HG02610 (cell line): ENCODE results near the gene LAMP2.
"Not testable (repeated sequence)": the region's sequence is repeated elsewhere in the genome, so short reads cannot be mapped to it uniquely, and the experiment has no call there.

Experiments used
- ATAC-seq: cut with Tn5 transposase; IDR thresholded peaks from one replicate; pipeline ENCODE4 v1.9.1; 2021; ENCODE audit warnings: mild to moderate bottlenecking, moderate library complexity; ENCODE audit not compliant: unreplicated experiment

LAMP2 gene

DNA sequence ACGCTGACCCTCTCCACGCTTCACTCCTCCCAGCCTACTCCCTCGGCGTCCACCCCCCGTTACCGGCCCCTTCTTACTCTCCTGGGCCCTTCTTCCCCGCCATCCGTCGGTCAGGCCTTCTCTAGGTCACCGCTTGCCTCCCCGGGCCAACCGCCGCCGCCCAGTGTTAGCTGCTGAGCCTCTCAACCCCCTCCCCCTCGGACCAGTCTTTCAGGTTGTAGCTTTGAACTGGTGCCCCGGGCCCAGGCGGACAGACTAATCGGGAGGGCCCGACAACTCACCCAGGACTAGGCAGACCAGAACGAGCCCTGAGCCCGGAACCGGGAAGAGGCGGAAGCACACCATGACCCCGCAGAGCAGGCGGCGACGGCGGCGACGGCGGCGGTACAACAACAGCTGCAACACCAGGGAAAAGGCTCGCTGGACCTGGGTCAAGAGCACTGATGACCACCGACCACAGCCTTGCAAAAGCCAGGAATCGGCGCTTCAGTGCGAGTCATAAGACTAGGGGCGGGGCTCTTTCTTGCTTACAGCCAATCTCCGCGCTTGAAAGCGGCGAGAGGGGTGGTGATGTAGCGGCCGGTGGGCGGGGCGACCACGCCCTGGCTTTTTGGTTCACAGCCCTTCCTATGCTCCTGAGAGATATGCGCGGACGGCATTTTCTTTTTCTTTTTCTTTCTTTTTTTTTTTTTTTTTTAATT lies at the start of gene LAMP2:
TSS of gene LAMP2 (minus strand) at position 472 of the 701 bp plus-strand sequence. CDS start at position 345, 127 bp downstream.
- ATAC-seq: peak; percentile 99

DNA sequence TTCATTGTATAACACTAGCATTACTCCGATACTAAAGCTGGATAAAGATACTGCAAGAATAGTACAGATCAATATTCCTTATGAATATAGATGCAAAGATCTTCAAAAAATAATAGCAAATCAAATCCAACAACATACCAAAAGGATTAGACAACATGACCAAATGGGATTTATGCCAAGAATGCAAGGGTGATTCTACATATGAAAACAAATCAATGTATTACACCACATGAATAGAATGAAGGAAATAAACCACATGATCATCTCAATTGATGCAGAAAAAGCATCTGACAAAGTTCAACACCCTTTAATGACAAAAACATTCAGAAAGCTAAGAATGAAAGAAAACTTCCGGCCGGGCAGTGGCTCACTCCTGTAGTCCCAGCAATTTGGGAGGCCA lies 48.8 kb upstream of the LAMP2 start:
- no peak for ATAC-seq

DNA sequence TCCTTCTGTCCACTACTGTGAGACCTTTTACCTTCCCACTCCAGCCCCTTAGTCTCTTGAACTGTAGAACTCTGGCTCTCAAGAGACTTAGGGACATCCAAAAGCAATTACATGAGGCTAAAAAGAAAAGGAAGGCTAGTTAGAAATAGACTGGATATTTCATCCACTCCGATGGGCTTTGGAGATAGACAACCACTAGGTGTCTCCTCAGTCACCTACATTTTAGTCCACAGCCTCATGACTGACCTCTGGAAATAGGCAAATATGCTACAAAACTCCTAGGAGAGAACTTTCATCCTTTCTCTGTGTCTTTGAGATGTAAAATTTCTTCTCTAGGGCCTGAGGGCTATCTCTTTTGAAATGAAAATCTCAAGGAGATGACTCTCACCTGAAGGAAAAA lies 45.1 kb upstream of the LAMP2 start:
- no peak for ATAC-seq

DNA sequence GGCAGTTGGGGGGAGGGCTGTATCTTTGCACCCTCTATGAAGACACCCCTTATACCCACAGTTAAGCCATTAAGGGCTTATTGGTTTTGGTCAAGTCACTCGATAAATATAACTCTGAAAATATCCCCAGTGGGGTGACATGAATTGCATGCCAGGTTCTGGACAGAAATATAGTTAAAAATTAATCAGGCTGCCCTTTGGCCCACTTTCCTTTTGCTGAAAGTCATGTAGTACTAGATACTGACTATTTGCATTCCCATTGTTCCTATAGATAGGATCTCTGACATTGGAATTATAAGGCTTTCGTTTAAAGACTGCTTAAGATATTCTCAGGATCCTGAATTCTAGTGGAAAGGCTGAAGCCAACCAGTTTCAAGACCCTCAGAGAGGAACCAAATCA lies 43.5 kb upstream of the LAMP2 start:
- no peak for ATAC-seq

DNA sequence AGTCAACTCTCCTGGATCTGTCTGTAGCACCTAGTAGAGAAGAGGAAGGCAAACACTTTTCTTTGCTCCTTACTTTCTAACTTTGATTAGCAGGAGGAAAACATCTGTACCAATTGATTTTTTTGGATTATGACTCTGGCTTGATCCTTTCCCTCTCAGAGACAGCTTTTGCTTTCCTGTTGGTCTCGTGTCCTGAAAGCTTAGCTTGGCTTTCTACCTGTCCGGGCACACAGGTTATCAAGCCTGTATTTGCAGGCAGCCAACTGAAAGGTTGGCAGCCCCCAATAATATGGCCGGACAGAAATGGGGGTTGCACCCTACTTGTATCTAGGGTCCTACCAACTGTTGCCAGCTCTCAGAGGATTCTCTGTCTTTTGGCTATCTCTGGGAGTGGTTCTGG lies 43.1 kb upstream of the LAMP2 start:
- no peak for ATAC-seq

DNA sequence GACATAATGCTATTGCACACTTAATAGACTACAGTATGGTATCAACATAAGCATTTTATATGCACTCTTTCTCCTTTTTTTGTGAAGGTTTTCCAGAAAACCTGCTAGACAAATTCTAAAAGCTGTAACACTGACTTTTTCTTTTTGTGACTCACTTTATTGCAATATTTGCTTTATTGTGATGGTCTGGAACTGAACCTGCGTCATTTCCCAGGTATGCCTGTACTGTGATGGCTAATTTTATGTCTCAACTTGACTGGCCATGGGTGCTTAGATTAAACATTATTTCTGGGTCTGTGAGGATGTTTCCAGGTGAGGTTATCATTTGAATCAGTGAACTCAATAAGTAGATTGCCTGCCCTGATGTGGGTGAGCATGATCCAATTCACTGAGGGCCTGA lies 35.5 kb upstream of the LAMP2 start:
- ATAC-seq: no peak

DNA sequence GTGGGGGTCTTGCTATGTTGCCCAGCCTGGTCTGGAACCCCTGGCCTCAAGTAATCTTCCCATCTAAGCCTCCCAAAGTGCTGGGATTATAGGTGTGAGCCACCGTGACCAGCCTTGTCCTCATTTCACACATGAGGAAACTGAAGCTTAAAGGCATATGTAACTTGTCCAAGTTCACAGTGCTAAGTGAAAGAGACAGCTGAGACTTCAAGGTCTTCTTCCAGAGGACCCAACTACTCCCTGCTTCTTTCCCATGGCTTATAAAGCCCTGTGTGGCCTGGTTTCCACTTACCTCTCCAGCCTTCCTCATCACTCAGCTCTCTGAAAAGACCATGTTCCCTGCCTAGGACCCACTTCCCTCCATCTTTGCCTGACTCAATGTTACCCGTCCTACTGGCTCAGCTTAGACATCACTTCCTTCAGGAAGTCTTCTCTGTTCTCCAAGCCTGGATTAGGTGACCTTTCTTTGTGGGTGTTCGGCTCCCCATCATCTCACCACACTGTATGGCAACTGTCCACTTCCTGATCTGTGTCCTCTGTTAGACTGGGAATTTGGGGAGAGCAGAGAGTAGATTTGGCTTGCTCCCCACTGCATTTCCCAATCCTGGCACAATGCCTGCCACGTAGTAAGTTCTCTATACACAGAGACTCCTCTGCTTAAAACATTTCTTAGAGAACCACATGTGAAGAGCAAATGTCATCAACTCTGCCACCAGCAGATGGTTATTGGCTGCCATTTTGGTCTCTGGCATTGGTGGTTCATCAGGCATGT lies 30.4 kb upstream of the LAMP2 start:
- ATAC-seq: no peak

DNA sequence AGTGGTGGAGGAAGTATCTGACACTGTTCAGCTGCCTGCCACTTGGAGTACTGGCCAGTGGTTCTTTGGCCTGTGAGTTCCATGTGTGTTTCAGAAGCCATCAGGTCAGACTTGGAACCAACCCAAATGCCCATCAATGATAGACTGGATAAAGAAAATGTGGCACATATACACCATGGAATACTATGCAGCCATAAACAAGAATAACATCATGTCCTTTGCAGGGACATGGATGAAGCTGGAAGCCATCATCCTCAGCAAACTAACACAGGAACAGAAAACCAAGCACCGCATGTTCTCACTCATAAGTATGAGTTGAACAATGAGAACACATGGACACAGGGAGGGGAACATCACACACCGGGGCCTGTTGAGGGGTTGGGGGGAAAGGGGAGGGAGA lies 21.0 kb upstream of the LAMP2 start:
- ATAC-seq: not testable (repeated sequence)

DNA sequence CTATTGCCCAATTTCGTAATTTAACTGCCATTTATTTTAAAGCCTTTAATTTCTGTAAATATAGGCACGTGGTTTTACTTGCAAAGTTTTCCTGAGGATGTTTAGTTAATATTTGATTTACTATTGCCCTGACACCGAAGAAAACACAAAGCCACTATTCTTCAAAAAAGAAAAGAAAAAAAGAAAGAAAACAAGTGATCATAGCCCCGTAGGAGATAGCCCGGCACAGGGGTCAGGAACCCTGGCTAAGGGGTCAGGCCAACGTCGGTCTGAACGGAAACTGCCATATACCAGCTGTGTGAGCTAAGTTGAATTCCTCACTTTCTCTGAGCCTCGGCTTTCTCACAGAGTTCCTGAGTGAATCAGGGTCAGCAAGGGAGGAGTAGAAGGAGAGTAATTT lies 17.7 kb upstream of the LAMP2 start:
- no peak for ATAC-seq

DNA sequence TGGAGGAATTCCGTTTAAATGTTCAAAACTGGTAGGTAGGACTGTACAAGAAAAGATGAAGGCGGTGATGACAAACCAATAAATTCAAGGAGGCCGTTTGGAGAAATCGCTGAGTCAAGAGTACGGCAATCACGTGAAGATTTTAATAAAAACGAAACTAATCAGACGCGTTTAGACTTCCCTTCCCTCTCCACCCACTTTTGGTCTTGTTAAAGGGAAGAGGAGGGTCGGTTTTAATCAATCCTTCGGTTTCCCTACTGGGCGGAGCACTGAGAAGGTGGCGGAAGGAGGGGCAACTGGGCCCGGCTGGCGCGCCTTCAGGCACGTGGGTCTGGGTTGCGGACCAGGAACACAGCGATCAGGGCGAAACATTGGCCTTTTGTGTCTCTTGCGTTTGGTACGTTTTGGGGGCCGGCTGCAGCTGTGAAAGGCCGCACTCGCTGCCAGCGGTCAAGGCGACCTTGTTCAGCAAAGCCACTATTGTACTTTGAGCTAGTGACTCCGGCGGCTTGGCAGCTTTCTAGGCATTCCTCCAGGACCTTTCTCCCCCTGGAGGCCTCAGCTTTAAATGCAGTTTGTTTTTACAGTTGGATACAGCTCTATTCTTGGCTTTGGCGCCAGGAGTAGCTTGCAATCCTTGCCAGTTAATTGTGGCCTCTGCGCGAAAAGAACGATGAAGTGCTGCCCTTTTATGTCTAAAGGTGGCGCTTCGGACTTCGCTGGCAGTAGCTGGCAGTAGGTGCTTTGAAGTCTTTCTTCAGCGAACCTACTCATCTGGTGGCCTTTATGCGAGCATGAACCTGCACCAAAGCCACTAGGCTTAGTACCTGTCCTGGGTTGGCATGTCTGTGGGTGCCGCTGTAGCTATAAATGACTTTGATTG lies 16.8 kb upstream of the LAMP2 start:
- peak; percentile 89 for ATAC-seq

DNA sequence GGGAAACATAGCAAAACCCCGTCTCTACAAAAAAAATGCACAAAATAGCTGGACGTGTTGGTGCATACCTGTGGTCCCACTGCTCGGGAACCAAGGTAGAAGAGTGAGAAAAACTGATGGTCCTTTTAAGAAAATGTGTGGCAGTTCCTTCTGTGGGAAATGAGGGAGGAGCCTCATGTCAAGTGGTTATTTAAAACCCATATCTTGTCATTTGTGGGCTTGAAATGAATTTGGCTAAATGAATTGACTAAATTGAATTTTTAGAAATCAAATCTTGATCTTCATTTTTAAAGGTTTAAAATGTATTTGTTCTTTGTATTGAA lies 16.2 kb upstream of the LAMP2 start:
- ATAC-seq: no peak

DNA sequence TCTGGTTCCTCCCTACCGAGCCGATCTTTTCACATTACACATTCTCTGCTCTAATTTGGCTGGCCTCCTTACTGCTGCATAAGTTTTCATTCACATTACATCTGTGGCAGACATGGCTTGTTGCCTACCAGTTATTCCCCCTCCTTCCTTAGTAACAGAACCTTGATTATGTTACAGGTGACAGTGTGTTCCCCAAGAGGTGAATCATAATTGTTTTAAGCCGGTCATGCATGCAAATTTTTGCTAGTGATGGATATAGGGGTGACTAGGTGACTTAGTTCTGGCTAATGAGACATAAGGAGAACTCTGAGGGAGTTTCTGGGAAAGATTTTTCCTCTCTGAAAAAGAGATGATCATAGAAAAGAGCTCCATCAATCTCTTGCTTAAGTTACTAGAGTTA lies 8.4 kb upstream of the LAMP2 start:
- ATAC-seq: no peak

DNA sequence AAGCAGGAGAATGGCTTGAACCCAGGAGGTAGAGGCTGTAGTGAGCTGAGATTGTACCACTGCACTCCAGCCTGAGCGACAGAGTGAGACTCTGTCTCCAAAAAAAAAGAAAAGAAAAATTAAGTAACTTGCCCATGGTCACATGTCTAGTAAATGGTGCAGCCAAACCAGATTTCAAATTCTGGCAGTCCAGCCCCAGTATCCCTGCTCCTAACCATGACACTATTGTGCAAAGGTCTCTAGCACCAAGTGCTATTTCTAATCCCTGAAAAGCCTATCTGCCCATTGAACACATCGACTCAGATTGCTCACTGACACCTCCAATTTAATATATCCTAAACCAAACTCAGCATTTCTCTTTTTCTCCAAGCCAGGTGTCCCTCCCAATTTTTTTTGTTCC lies 7.6 kb upstream of the LAMP2 start:
- no peak for ATAC-seq

DNA sequence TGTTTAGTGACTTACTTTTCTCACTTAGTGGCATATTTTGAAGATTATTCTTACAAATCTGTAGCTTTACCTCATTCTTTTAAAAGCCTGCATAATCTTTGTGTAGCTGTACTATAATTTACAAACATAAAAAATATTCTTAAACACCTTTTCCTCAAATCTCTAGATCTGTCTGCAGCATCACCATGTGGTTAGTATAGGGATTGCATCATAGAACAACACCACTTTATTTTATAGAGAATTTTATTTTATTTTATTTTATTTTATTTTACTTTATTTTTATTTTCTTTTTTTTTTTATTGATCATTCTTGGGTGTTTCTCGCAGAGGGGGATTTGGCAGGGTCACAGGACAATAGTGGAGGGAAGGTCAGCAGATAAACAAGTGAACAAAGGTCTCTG lies 6.4 kb upstream of the LAMP2 start:
- ATAC-seq: not testable (repeated sequence)

DNA sequence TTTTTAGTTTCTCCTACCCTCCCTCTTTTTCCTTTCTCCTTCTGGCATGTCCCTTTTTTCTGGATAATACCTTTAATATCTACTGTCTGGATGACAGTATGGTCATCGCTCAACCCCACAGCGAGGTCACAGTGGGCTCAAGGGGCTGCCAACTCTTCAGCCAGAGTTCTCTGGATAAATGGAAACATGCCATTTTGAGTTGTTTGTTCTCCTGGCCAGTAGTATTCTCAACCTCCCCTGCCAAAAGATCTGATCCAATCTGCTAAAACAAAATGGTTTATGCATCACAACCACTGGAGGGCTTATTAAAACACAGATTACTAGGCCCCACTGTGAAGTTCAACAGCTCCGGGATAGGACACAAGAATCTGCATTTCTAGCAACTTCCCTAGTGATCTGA lies 5.0 kb upstream of the LAMP2 start:
- ATAC-seq: no peak

DNA sequence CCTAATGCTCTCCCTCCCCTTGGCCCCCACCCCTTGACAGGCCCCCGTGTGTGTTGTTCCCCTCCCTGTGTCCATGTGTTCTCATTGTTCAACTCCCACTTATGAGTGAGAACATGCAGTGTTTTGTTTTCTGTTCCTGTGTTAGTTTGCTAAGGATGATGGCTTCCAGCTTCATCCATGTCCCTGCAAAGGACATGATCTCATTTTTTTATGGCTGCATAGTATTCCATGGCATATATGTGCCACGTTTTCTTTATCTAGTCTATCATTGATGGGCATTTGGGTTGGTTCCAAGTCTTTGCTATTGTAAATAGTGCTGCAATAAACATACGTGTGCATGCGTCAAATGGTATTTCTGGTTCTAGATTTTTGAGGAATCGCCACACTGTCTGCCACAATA lies 561 bp upstream of the LAMP2 start:
- peak; percentile 3 for ATAC-seq

DNA sequence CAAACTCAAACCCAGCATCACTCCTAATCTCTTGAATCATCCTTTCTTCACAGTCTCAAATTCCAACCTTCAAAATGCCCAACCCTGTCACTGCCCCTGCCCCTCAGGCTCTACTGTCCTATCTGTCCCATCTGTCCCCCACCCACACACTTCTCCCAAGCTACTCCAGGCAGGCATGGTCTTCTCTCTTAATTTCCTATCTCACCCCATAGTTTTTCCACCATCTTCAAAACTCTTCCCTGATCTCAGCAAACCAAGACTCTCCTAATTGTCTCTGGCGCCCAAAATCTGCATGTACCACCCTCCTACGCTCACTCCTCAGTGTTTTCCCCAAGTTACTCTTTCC lies 644 bp downstream of the LAMP2 start:
- ATAC-seq: no peak

DNA sequence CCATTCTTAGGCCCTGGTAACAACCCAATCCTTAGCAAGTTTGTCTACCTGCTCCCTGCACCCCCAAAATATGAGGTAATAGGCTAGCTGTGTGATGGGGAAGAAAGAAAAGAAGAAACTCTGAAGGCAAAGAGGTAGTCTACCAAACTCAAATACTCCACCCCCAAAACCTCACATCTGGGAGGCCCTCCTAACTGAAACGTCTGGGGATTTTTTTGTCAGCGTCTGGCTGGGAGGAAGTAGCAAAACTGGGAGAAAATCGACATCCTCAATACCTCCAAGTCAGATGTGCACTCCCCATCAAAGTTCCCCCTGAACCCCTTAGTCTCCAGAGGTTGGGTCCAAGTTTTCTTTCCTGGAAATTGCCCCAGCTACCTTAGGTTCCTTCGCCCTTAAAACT lies 1.0 kb downstream of the LAMP2 start:
- no peak for ATAC-seq

DNA sequence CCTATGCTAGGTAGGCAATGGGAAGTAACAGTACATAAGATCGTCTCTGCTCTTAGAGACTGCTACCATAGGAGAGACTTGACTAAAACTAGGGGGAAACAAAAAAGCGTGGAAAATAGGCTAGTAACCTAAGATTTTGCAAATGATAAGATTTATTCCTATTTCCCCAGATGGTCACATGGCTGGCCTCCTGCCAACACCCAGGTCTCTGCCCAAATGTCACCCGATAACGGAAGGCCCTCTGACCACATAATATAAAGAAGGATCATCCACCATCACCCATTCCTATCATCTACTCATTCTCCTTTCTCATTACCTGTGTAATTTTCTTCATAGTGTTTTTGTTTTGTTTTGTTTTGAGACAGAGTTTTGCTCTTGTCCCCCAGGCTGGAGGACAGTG lies 4.7 kb downstream of the LAMP2 start:
- no peak for ATAC-seq

DNA sequence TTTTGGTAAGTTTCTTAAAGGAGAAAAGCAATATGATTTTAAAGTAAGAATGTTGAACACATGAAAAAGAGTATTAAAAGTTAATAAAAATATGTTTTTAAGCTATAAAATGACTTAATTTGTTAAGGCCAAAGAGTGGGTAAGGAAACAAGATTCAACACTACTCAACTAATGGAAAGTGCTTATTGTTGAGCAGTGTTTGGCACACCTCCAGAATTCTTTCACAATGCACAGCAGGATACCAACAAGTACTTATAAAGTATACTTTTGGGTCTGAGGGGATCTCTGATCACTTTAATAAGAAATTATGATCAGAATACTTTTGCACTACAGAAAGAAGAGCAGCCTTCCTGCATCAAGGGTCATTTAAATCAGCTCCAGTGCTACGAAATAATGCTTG lies 5.9 kb downstream of the LAMP2 start:
- no peak for ATAC-seq

DNA sequence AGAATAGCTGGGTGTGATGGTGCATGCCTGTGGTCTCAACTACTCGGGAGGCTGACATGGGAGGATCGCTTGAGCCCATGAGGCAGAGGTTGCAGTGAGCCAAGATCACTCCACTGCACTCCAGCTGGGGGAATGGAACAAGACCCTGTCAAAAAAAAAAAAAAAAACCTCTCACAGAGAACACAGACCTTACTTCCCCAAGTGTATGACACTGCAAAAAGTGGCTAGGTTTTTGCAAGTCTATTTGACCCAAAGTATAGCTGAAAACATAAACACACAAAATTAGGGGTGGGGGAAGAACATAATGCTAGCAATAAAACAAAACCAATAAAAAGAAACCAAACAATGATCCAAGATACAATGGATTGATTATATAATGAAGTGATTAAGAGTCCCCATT lies 6.7 kb downstream of the LAMP2 start:
- ATAC-seq: no peak

DNA sequence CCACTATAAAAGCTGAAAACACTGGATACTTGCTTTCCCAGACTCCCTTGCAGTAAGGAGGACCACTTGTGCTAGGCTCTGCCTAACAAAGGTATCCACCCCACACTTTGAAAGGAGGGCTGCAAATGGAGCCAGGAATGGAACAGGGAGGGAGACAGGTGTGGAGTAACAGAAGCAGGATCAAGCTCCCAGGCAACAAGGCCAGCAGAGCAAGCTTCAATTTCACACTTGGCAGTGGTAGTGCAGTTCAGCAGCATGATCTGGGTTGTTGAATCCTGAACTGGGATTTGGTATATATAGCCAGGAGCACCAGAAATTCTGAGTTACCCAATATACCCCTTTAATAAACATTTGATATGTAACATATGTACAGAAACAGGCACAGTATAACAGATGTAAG lies 9.8 kb downstream of the LAMP2 start:
- ATAC-seq: no peak
